WTC11 (cell line): ENCODE measurements around the gene STEAP1B. TPM values are rescaled to one million over a fixed set of nuclear protein-coding genes. Genes with fewer than 3 reads are reported as not detected.

ENCODE experiments used
- ATAC-seq: fragments of 200-7000 bp; cut with Tn5 transposase; 2 replicates; pipeline ENCODE4 v1.10.0; 2021; ENCODE audit warnings: mild to moderate bottlenecking, moderate library complexity
- CTCF ChIA-PET: fragments of 300-600 bp; sonication (Branson Sonifier 250); formaldehyde crosslinking; loops from one replicate; lab custom pipeline; 2021; ENCODE audit warnings: antibody characterized with exemption; lab: Charles Lee
- POLR2A ChIA-PET: fragments of 350-600 bp; sonication (Branson Sonifier 250); formaldehyde crosslinking; loops from one replicate; lab custom pipeline; 2021; ENCODE audit warnings: antibody characterized with exemption; lab: Charles Lee
- DNase-seq: peaks from one replicate; pipeline ENCODE4 v3.0.0; 2021; ENCODE audit warnings: low spot score
- H3K27ac Mint-ChIP-seq: 2 replicates; pipeline ENCODE4 v1.8.0; 2021; ENCODE audit warnings: mixed read lengths
- H3K27me3 Mint-ChIP-seq: 2 replicates; pipeline ENCODE4 v1.8.0; 2021; ENCODE audit warnings: low read depth, mild to moderate bottlenecking, moderate library complexity, mixed read lengths
- H3K36me3 Mint-ChIP-seq: 2 replicates; pipeline ENCODE4 v1.8.0; 2021; ENCODE audit warnings: mixed read lengths
- H3K4me1 Mint-ChIP-seq: 2 replicates; pipeline ENCODE4 v1.8.0; 2022; ENCODE audit warnings: mixed read lengths
- H3K4me3 Mint-ChIP-seq: 2 replicates; pipeline ENCODE4 v1.8.0; 2021; ENCODE audit warnings: mild to moderate bottlenecking, moderate library complexity, mixed read lengths
- H3K9me3 Mint-ChIP-seq: 2 replicates; pipeline ENCODE4 v1.8.0; 2021; ENCODE audit warnings: mixed read lengths
- AR ChIP-seq: fragments of 250-450 bp; sonication (Bioruptor Pico); IDR thresholded peaks from 2 replicates; pipeline ENCODE4 v1.9.0; 2021; ENCODE audit warnings: mild to moderate bottlenecking
- ATF2 ChIP-seq: sonication (generic); formaldehyde crosslinking; IDR thresholded peaks from 2 replicates; pipeline ENCODE4 v1.8.1; 2022; ENCODE audit warnings: low read depth, missing genetic modification reagents, borderline replicate concordance
- ATF6 ChIP-seq: sonication (generic); formaldehyde crosslinking; IDR thresholded peaks from 2 replicates; pipeline ENCODE4 v1.8.1; 2023; ENCODE audit warnings: mild to moderate bottlenecking, missing genetic modification reagents
- FOXP1 ChIP-seq: sonication (generic); formaldehyde crosslinking; IDR thresholded peaks from 2 replicates; pipeline ENCODE4 v1.8.0; 2022; ENCODE audit warnings: missing genetic modification reagents, mild to moderate bottlenecking, moderate library complexity, borderline replicate concordance
- HMGXB4 ChIP-seq: sonication (generic); formaldehyde crosslinking; IDR thresholded peaks from 2 replicates; pipeline ENCODE4 v1.8.1; 2023; ENCODE audit warnings: mild to moderate bottlenecking, moderate library complexity, missing genetic modification reagents
- JUN ChIP-seq: sonication (generic); formaldehyde crosslinking; IDR thresholded peaks from 2 replicates; pipeline ENCODE4 v1.8.0; 2023; ENCODE audit warnings: mild to moderate bottlenecking, missing genetic modification reagents
- KAT7 ChIP-seq: sonication (generic); formaldehyde crosslinking; IDR thresholded peaks from 2 replicates; pipeline ENCODE4 v1.8.1; 2023; ENCODE audit warnings: missing genetic modification reagents, mild to moderate bottlenecking, borderline replicate concordance
- MXD4 ChIP-seq: fragments of 250-450 bp; sonication (Bioruptor Pico); IDR thresholded peaks from 2 replicates; pipeline ENCODE4 v1.8.0; 2021; ENCODE audit warnings: mild to moderate bottlenecking, moderate library complexity, borderline replicate concordance
- MYBL2 ChIP-seq: sonication (generic); formaldehyde crosslinking; IDR thresholded peaks from 2 replicates; pipeline ENCODE4 v1.8.1; 2023; ENCODE audit warnings: mild to moderate bottlenecking, moderate library complexity, missing genetic modification reagents
- NFATC4 ChIP-seq: fragments of 250-450 bp; sonication (Bioruptor Pico); IDR thresholded peaks from 2 replicates; pipeline ENCODE4 v1.9.0; 2021; ENCODE audit warnings: mild to moderate bottlenecking
- PRRX2 ChIP-seq: fragments of 250-450 bp; sonication (Bioruptor Pico); IDR thresholded peaks from 2 replicates; pipeline ENCODE4 v1.8.0; 2021; ENCODE audit warnings: mild to moderate bottlenecking
- RORB ChIP-seq: fragments of 250-450 bp; sonication (Bioruptor Pico); IDR thresholded peaks from 2 replicates; pipeline ENCODE4 v1.9.0; 2021; ENCODE audit warnings: mild to moderate bottlenecking
- TCF7 ChIP-seq: sonication (generic); formaldehyde crosslinking; IDR thresholded peaks from 2 replicates; pipeline ENCODE4 v1.8.0; 2022; ENCODE audit warnings: mild to moderate bottlenecking, low read depth, missing genetic modification reagents, moderate library complexity
- USF2 ChIP-seq: sonication (generic); formaldehyde crosslinking; IDR thresholded peaks from 2 replicates; pipeline ENCODE4 v1.8.1; 2023; ENCODE audit warnings: mild to moderate bottlenecking, missing genetic modification reagents, moderate library complexity
- ZBTB43 ChIP-seq: sonication (generic); formaldehyde crosslinking; IDR thresholded peaks from 2 replicates; pipeline ENCODE4 v1.8.1; 2023; ENCODE audit warnings: mild to moderate bottlenecking, missing genetic modification reagents
- ZMAT4 ChIP-seq: fragments of 250-450 bp; sonication (Bioruptor Pico); IDR thresholded peaks from 2 replicates; pipeline ENCODE4 v1.9.0; 2021; ENCODE audit warnings: mild to moderate bottlenecking
- ZNF138 ChIP-seq: sonication (generic); formaldehyde crosslinking; conservative IDR thresholded peaks from 2 replicates; pipeline ENCODE4 v1.8.1; 2022; ENCODE audit warnings: mild to moderate bottlenecking, moderate library complexity, missing genetic modification reagents
- ZNF317 ChIP-seq: sonication (generic); formaldehyde crosslinking; IDR thresholded peaks from 2 replicates; pipeline ENCODE4 v1.8.1; 2023; ENCODE audit warnings: low read depth, mild to moderate bottlenecking, moderate library complexity, missing genetic modification reagents, borderline replicate concordance
- ZSCAN18 ChIP-seq: fragments of 250-450 bp; sonication (Bioruptor Pico); IDR thresholded peaks from 2 replicates; pipeline ENCODE4 v2.1.2; 2022; ENCODE audit warnings: mild to moderate bottlenecking, moderate library complexity
- total RNA-seq: library from RNA; stranded (reverse); gene quantifications from 3 replicates; pipeline ENCODE4 v1.2.3, GENCODE V29; 2021

STEAP1B gene
- total RNA-seq, 1 experiment from 2014 or later: 5.5 TPM

GRCh38 chr7:22395222-22395621 lies 104.8 kb downstream of the STEAP1B start:
- Mint-ChIP-seq H3K27ac (no peak overlapping the region), H3K36me3 (no peaks in the 10 kb centered on the region), H3K9me3 (no peaks in the 10 kb centered on the region), H3K4me3 (no peak overlapping the region), H3K27me3 (no peaks in the 10 kb centered on the region)
- no peak for ATAC-seq
- TF ChIP-seq RORB (CRISPR knock-in tag): no peak
- TF ChIP-seq ZSCAN18 (CRISPR knock-in tag): no peak
- TF ChIP-seq FOXP1 (CRISPR knock-in tag): no peak
- no peak for TF ChIP-seq JUN (CRISPR knock-in tag)
- no peak for TF ChIP-seq ATF6 (CRISPR knock-in tag)
- no peak for TF ChIP-seq USF2 (CRISPR knock-in tag)
- TF ChIP-seq MYBL2 (CRISPR knock-in tag): no peak
- TF ChIP-seq AR: no peak
- no peak for TF ChIP-seq TCF7 (CRISPR knock-in tag)
- TF ChIP-seq ZNF317: no peak
- TF ChIP-seq NFATC4 (CRISPR knock-in tag): no peak
- TF ChIP-seq ZBTB43 (CRISPR knock-in tag): no peak
- no peak for TF ChIP-seq ATF2 (CRISPR knock-in tag)
- no peak for TF ChIP-seq PRRX2 (CRISPR knock-in tag)
- TF ChIP-seq HMGXB4 (CRISPR knock-in tag): no peak
- no peak for TF ChIP-seq MXD4 (CRISPR knock-in tag)
- TF ChIP-seq ZMAT4 (CRISPR knock-in tag): no peak
- TF ChIP-seq ZNF138 (CRISPR knock-in tag): no peak
- no peak for TF ChIP-seq KAT7 (CRISPR knock-in tag)
- TF ChIP-seq, all 79 proteins: peak for 0
- H3K4me1 Mint-ChIP-seq: peaks cover 28% of the 10 kb centered on the region
- no peak for DNase-seq
- CTCF ChIA-PET: no interaction called here
- POLR2A ChIA-PET: no interaction called here
